GM12865 (cell line): ENCODE data around the gene KANSL1.
A peak's percentile ranks its signal among the peaks of the same experiment; 100 is the strongest.

ENCODE experiments used
- DNase-seq: peaks from one replicate; pipeline ENCODE4 v3.0.0; 2010; ENCODE audit warnings: low read depth
- H3K4me3 ChIP-seq: 2 replicates; pipeline ENCODE4 v1.5.1; 2011; ENCODE audit warnings: mild to moderate bottlenecking, low read depth, low read length, control low read depth
- TF ChIP-seq, protein P1 (sequence below): IDR thresholded peaks from 2 replicates; pipeline ENCODE4 v1.5.1; 2011; ENCODE audit warnings: low read length, control low read depth, low read depth, inconsistent platforms; ENCODE audit not compliant: insufficient read depth; ENCODE audit errors: missing control alignments

The KANSL1 gene

DNA sequence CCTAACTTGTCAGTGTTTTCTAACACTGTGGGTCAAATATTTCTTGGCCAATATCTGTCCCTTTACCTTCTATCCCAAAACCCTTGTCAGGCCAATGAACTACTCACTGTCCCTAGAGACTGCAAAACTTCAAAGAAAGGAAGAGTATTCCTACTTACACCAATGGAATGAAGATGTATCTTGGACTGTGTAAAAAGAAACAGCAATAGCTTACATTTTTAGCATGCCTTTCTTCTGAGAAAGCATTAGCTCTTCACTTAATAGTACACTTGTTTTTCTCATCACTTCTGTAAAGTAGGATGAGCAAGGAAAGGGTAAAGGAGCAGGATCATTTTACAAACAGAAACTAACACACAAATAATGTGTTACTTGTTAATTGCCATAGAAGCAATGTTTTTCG, 120.2 kb downstream of the KANSL1 start:
- H3K4me3 ChIP-seq: no peak overlapping the region
- TF ChIP-seq, protein P1, sequence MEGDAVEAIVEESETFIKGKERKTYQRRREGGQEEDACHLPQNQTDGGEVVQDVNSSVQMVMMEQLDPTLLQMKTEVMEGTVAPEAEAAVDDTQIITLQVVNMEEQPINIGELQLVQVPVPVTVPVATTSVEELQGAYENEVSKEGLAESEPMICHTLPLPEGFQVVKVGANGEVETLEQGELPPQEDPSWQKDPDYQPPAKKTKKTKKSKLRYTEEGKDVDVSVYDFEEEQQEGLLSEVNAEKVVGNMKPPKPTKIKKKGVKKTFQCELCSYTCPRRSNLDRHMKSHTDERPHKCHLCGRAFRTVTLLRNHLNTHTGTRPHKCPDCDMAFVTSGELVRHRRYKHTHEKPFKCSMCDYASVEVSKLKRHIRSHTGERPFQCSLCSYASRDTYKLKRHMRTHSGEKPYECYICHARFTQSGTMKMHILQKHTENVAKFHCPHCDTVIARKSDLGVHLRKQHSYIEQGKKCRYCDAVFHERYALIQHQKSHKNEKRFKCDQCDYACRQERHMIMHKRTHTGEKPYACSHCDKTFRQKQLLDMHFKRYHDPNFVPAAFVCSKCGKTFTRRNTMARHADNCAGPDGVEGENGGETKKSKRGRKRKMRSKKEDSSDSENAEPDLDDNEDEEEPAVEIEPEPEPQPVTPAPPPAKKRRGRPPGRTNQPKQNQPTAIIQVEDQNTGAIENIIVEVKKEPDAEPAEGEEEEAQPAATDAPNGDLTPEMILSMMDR: no peak
- DNase-seq: no peak

DNA sequence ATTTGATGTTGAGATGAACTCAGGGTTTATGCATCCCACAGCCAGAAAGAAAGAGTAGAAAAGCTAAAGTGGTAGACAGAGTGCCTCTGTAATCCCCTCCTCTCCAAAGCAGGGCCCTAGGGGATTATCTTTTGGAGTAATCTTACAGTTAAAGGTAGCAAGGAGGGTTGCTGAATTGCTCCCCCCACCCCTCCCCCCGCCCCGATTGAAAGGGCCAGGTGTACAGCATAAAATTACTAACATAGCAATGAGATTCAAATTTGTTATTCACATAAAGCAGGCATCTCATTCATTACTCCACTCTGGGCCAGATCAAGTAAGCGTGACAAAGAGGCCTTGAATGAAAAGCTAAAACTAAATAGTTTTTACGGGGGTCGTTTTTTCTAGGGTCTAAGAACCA, 121.4 kb downstream of the KANSL1 start:
- no peak for DNase-seq
- H3K4me3 ChIP-seq: no peak overlapping the region
- TF ChIP-seq, protein P1: no peak

DNA sequence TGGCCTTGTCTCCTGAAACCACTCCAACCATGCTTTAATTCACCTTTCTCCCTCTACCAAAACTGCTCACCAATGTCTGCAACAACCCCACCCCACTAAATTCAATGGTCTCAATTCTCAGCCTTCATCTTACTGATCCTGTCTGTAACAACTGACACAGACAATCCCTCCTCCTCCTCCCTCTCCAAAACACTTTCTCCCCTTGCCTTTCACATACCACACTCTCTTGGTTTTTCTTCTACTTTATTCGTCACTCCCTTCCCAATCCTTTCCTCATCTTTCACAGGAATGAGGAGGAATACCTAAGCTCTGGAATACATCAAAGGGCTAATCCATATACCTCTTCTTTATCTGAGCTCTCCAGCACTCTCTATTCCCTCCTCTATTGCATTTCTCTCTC, 128.8 kb downstream of the KANSL1 start:
- TF ChIP-seq, protein P1: no peak
- H3K4me3 ChIP-seq: no peak overlapping the region
- no peak for DNase-seq

DNA sequence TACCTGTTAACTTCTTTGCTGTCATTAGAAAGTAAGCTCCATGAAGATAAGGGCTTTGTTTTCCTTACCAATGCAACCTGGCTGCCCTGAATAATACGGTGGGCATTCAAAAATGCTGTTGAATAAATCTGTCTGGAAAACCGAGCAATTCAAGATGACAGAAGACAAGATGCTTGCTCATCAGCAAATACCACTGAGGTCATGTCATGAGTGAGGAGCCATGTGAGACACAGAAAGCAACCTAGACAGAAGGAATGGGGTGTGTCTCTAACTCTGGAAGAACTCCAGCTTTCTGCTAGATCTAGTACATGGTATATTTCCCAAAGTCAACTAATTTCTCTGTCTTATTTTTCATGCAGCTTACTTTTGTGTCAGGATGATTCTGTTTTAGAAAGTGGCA, 130.0 kb downstream of the KANSL1 start:
- no peak for DNase-seq
- H3K4me3 ChIP-seq: no peak overlapping the region
- TF ChIP-seq, protein P1: no peak

DNA sequence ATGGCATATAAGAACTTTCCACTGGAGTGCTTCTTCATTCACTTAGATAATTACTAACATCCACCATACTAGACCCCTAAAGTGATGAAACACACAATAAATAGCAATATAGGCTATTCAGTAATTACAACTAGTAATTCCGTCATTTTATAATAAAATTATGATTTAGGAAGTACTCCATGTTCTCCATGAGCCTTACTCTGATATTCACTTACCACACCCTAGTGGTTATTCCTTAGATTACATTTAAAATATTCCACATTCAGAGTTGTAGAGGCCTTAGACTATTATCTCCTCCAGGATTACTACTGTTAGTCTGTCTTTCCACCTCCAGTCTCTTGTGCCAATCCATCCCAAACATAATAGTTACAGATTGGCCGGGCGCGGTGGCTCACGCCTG, 131.8 kb downstream of the KANSL1 start:
- DNase-seq: no peak
- TF ChIP-seq, protein P1: peak; percentile 7
- no peak overlapping the region for H3K4me3 ChIP-seq

DNA sequence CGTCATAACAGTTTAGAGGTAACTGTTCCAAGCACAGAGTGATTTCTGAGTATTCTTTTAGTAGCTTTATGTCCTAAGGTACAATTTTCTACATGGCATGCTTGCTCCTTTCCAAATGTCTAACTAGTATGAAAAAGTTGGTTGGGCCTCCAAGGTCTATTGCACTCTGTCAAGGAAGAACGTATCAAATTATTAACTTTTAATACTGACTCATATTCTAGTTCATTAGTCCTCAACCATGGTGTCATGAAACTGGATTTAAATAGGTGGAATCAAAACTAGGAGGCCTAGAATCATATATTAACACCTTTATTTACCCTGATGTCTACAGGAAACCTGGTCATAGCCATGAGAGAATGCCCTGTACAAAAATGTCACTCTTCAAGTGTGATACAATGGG, 132.8 kb downstream of the KANSL1 start:
- TF ChIP-seq, protein P1: no peak
- no peak overlapping the region for H3K4me3 ChIP-seq
- no peak for DNase-seq

DNA sequence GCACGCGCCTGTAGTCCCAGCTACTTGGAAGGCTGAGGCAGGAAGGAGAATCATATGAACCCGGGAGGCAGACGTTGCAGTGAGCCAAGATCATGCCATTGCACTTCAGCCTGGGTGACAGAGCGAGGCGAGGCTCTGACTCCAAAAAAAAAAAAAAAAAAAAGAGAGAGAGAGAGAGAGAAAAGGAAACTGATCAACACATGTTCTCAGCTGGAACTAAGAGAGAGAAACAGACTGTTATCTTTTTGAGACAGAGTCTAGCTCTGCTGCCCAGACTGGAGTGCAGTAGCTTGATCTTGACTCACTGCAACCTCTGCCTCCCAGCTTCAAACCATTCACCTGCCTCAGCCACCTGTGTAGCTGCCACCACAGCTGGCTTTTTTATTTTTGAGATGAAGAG, 133.7 kb downstream of the KANSL1 start:
- DNase-seq: no peak
- no peak overlapping the region for H3K4me3 ChIP-seq
- TF ChIP-seq, protein P1: no peak
